HK-2 (cell line): Measurements from ENCODE around the gene BCHE.

Source experiments
- DNase-seq: peaks from one replicate; pipeline ENCODE4 v3.0.0-alpha.2; 2018; ENCODE audit not compliant: unreplicated experiment

The BCHE gene

GRCh38 chr3:165751637-165752036 lies 85.6 kb downstream of the BCHE start:
- DNase-seq: no peak

- no peak for DNase-seq
Measured at GRCh38 chr3:165749821-165750220, 87.4 kb downstream of the BCHE start.

GRCh38 chr3:165749241-165749640 lies 88.0 kb downstream of the BCHE start:
- no peak for DNase-seq

GRCh38 chr3:165748094-165748493 lies 89.1 kb downstream of the BCHE start:
- no peak for DNase-seq

DNA sequence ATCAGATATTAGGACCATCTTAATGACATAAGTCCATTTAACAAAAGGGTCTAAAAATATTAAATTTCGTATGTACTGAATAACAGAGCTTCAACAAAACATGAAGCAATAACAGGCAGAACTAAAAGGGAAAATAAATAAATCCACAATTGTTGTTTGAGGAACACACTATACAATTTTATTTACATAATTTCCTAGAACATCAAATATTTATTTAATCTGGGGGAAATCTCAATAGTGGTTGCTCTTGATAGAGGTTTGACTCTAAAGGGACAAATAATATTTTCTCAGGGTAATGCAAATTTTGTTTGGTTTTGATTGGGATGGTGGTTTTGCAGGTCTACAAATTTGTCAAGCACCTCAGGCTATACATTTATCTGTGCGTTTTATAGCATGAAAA lies 90.3 kb downstream of the BCHE start:
- DNase-seq: no peak

DNA sequence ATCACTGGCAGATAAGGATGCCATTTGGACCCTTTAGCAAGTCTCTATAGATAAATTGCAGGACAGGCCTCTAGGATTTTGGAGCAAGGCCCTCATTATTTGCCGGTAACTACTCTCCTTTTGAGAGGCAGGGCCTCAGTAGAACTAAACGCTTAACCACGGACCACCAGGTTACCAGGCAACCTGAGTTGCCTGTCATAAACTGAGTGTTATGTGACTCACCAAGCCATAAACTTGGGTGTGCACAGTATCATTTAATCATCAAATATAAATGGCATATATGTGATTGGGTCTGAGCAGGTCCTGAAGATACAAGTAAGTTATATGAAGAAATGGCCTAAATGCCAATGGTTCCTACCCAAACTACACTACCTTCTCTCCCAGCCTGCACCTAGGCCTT lies 93.2 kb downstream of the BCHE start:
- no peak for DNase-seq

DNA sequence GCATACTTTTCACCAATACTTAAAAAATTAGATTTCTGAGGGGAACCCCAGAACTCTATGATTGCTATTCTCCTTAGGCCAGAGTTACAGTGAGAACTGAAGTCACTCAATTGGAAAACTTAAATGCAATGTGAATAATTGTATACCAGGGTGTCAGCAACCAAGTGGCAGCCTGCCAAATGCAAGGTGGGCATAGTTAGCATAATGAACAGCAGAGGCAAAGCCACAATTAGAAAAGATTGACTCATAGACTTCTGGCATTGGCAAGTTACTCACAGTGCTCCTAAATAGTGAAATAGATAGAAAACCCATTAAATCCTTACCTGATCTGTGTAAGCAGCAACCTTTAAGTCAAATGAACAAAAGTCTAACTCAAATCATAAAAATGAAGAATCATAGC lies 94.9 kb downstream of the BCHE start:
- peak; percentile 32 for DNase-seq

DNA sequence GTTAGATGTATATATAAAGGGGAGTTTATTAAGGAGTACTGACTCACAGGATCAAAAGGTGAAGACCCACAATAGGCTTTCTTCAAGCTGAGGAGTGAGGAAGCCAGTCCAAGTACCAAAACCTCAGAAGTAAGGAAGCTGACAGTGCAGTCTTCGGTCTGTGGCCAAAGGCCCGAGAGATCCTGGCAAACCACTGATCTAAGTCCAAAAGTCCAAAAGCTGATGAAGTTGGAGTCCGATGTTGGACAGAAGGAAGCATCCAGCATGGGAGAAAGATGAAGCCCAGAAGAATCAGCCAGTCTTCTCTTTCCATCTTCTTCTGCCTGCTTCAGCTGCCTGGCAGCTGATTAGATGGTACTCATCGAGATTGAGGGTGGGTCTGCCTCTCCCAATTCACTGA lies 107.5 kb downstream of the BCHE start:
- DNase-seq: no peak

GRCh38 chr3:165728924-165729323 lies 108.3 kb downstream of the BCHE start:
- DNase-seq: no peak

DNA sequence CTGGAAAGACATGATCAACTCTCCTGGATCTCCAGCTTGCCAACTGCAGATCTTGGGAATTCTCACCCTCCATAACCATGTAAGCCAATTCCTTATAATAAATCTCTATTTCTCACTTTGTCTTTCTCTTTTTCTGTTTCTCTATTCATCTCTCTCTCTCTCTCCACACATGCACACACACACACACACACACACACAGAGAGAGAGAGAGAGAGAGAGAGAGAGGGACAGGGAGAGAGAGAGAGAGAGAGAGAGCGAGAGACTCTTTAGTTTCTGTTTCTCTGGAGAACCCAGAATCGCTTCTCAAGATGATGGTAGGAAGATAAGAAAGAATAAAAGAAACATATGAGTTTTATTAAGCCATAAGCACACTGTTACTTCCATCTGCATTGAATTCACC lies 111.9 kb downstream of the BCHE start:
- DNase-seq: no peak
